ENCODE results near the gene IL16.

- no peak for TF ChIP-seq FOXA1 (IDR thresholded peaks at IDR 0.05)
- TF ChIP-seq ELF4 (IDR thresholded peaks at IDR 0.05) = no peak
- no peak for TF ChIP-seq FOXK2 (IDR thresholded peaks at IDR 0.05)
Observed at GRCh38 chr15:81301815-81302399, 105.2 kb downstream of the IL16 start.
